NCI-H748 (cell line): Measurements from ENCODE around the gene AUTS2.

Experiments used
- DNase-seq: peaks from one replicate; lab custom pipeline; 2025; ENCODE audit not compliant: unreplicated experiment; lab: John Stamatoyannopoulos, UW

The AUTS2 gene

DNA sequence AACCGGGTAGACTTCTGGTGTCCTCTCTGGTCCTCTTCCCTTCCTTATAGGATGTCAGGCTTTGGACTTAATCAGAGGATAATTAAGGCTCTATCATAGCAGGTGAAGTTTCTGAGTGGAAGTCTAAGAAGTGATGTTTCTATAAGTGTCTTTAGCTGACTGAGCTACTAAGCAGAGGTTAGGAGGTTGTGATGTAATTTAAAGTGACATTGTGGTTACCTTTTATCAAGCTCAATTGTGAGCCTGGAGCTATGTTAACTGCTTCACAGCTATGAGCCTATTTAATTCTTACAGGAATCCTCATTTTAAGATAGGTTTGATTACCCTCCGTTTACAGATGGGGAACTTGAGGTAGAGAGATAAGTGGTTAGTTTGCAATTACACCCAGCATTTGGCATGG is 365.1 kb downstream of the AUTS2 start:
- no peak for DNase-seq

DNA sequence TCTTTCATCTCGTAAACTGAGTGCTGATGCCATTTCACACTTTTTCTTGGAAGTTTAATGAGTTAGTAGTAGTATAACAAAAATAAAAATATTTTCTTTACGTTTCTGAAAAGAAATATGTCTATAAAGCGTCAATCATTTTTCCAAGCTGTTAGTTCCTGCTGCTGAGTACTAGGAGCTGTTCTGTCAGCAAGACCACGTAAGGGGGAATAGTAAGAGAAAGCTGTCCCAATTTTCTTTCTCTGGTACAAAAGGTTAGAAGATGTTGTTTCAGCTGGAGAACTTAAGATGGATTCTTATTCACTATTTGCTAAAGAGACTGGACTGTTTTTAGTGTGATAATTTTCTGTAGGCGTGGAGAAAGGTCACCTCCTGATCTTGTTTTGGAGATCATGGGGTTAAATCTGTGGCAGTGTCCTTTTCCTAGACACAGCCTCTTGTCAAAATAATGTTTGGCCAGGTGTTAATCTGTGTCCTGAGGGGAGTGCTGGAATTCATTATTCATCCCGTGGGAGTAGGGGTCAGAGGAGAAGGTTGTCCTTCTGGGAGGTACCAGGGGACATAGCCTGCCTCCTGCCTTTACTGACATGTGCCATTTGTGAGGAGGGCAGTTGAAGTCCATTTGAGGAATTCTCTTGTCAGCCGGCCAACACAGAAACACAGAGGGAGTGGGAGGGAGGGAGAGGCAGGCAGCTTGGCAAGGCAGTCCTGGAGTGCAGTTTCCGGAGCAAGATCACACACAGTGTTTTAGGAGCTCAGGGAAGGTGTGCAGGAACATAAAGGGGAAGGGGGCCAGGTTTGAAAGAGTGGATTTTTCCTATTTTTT is 368.7 kb downstream of the AUTS2 start:
- DNase-seq = no peak

DNA sequence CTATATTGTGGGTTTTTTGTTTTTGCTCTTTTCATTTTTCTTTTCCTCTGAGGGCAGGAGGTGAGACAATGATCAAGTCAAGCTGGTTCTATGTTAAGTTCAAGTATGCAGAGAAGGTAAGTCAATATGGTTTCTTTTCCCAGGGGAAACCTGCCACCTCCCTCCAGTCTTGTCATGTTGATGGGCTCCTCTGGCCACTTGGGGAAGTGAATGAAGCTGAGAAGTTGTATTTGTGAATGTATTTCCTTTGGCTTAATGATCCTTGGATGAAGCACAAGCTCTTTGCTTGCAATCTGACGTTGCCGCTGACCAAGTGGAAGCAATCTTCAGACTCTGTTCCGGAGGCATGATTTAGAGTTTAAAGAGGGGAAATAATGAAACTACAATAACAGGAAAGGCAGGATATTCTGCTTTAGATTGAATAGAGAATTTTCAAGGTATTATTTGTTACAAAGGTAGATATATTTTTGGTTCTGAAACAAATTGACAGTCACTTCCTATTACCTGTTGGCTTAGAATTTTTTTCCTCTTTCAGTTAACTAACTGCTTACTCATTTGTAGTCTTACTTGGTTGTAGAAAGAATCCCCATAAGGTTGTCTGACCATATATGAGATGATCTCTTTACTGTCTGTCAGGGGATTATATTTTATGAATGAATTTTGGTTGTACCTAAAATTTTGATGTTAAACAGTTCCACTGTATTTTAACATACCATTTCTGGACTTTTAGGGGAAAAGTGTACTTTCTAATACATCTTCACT is 369.6 kb downstream of the AUTS2 start:
- no peak for DNase-seq

DNA sequence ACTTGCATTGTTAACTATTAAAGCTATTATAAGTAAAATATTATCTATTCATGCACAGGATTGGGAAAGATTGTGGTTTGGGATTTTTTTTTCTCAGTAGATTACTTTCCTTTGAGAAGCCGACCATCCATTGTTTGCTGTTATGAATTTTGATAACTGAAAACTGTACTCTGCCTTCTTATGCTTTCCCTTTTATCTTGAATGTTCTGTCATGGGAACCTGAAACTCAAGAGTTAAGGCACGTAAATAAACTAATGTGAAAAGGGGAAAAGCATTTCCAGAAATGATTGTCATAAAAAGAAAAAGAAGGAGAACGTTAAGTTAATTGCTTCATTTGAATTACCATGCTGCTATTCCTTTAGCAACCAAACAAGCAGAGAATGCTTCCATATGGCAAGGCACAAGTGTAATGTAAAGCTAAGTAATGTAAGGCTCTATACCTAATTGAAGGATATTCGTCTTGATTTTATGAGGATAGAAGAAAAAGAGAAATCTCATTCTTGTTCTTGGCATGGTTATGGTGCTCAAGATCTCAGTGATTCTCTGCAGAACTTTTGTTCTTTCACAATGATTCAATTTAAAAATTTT is 370.8 kb downstream of the AUTS2 start:
- no peak for DNase-seq

DNA sequence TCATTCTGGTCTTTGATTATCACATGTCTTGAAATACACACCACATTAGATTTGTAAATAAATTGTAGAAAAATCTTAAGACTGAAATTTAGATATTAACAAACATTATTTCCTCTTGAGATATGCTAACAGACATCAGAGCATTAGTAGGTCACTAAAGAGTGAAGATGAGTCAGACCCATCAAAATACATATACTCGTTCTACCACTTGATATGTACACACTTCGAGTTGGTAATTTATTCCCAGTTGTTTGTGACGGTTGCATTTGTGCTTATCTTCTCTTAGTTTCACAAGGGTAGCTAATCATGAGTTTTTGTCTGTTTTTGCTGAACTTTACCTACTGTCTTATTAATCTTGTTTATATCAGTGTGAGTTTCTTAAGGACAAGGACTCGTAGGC is 383.4 kb downstream of the AUTS2 start:
- no peak for DNase-seq

DNA sequence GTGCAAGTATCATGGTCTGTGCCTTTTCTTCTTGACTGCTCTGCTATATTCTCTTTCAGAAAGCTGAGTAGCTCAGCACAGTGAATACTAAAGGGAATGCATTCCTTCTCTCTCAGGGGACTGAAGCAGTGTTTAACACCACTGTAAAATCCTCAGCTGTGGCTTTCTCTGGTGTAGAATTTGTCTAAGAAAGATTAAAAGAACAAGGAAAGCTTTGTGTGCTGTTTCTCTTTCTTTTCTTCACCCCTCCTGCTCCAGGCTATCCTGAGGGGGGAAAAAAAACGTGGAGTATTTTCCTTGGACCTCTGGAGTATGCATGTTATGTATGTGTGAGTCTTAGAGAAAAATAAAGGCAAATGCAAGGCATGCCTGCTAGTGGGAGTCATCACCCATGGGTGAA is 383.9 kb downstream of the AUTS2 start:
- no peak for DNase-seq

DNA sequence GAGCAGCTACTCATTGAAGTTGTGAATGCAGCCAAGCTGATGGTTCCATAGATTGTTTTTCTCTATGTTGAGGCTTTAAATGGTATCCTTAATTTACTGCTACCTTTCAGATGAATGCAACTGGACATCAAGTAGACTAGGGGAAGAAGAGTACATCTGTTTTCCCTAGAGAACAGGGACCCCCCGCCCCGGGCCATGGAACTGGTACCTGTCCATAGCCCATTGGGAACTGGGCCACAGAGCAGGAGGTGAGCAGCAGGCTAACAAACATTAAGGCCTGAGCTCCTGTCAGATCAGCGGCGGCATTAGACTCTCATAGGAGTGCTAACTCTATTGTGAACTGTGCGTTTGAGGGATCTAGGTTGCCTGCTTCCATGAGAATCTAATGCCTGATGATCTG is 391.3 kb downstream of the AUTS2 start:
- DNase-seq = no peak

DNA sequence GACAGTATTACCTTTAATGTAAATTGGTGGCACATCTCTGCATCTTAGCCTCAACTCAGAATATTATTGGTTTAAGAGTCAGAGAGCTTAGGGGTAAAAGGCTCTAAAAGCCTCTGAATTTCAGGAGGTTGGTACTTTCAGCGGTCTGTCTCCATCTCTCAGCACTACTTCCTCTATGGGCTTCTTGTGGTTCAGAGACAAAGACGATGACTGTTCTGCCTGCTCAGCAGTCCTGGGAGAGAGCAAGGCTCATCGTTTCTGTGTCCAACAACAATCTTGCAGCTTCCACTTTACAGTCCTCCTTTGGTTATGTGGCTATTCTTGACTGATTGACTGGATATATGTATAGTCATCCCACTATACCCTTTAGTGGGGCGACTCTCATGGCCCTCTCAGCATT is 394.7 kb downstream of the AUTS2 start:
- no peak for DNase-seq

DNA sequence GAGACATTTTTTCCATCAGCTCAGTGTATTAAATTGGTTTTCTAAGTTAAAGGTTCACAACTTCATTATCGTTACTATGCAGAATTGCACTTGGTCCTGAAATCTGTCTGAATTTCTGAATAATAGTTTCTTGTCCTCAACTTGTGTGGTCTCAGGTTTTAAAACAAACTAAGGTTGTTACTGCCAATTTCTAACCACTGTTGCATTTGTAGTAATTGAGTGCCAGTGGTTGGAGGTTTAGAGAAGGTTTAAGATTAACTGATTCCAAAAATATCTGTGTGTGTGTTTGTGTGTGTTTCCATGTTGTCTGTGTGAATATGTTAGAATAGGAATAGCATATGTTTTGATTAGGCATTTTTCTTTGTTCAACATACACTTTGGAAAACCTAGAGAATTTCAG is 395.9 kb downstream of the AUTS2 start:
- DNase-seq = no peak

DNA sequence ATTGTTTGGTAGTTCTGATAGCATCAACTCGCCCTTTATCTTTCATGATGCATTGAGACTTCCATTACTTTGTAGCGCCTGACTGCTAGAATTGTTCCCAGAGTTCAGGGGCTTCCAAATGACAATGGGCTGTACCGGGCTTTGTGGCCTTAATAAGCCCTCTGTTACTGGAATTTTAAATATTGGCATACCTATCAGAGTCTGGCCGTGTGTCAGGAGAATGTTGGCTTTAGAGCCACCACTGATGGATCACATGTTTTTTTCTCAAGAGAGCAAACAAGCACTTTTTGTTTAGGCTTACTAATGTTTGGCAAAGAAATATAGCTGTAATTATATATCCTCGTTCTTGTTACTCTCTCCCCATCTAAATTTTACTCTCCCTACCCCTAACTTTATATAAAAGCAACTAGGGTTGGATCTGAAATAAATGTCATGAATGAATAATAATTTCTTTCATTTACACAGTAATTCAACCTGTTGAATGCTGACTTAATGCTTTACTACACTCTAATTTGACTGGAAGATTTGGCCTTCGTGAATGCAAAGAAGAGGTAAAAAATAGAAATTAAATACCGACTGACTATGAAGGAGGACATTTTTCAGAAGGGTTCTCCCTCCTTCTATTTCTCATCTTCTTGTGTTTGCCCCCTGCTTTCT is 396.7 kb downstream of the AUTS2 start:
- DNase-seq = peak; percentile 62

DNA sequence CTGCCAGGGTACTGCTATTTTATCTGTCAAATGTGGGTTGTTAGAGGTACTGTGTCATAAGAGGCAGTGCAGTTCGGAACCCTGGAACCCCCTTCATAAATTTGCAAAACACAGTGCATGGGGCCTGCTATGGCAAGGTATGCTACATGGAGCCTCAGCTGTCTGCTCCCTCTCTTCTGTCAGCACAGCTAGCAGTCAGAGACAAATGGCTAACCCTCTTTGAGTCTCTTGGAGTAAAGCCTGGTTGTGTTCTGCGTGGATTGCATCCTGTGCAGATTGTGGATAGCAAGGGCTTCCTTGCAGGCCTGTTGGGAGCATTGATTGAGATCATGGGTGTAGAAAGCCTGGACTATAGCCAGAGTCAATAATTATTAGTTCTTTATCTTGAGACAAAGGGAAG is 397.8 kb downstream of the AUTS2 start:
- no peak for DNase-seq

DNA sequence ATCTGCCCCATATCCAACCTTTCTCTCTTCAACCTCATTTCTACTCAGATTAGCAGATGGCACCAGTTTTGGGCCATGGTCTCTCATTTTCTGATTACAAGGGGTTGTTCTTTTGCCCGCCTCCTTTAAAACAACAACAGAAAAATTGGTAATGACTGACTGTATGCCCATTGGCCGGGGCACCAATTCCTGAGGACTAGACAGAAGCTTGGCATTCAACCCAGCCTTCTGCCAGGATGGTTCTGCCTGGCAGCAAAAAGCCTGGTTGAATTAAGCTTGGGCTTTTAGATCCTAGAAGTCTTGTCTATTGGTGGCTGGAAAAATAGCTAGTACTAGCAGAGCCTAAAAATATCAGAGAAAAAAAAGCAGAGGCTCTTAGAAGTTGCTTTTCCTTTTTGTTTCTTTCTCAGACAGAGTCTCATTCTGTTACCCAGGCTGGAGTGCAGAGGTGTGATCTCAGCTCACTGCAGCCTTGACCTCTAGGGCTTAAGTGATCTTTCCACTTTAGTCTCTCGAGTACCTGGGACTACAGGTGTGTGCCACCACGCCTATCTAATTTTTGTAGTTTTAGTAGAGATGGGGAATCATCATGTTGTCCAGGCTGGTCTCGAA is 402.6 kb downstream of the AUTS2 start:
- no peak for DNase-seq

DNA sequence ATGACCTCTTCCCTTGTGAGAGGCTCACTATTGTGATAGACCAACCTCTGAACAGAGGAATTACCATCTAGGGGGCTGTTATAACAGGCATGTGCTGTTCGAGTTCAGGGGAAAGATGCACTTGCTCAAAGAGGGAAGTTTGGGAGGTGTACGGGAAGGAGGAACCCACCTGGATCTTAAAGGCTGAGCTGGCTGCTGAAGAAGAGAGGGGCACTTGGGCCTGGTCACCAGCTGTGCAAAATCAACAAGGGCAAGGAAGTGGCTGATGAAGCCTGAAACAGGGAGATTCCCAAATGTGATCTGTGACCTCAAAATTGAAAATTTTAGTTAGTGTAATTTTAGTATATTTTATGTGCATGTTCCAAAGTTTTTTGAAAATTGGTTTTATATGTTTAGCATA is 407.2 kb downstream of the AUTS2 start:
- DNase-seq = no peak

DNA sequence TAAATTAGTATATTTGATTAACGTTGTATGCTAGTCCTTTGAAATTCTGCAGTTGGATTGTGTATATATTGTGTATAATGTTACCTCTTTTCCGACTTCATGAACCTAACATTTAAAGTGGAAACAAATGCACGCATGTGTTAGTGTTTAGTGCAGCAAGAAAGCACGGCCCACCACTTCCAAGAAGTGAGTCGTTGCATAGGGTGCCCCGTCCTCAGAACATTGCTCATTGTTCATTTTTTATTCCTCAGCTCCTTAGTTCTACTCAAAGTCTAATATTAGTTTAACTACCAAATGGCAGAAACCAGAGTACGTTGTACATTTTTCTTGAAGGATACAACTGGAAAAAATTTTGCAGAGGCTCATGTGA is 407.6 kb downstream of the AUTS2 start:
- DNase-seq = no peak

DNA sequence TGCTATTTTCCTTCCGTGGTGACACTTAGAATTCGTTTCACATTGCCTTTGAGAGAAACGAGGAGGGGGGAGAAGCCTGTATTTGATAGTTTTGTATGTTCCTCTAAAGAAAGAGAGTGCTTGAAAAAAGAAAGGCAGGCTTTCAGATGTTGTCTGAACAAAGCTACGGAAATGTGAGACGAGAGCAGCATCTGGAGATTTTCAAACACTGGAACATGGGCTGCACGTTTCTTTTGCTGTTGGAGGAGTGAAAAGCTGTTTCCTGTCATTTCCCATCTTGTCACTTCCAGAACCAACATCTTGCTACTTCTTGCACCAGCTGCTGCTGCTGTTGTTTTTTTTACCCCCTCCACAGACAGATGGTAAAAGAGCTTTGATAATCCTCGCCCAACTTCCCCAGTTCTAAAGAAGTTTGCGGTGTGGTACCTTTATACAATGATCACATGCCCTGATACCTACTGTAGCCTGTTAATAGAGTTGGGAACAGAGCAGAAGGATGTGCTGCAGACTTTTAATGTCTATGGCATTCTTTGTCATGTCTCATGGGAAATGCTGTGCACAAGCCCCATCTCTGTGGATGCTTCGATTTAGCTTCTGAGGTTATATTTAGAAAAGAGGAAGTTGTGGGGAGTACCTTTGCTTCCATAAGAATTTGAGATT is 408.1 kb downstream of the AUTS2 start:
- DNase-seq = no peak

DNA sequence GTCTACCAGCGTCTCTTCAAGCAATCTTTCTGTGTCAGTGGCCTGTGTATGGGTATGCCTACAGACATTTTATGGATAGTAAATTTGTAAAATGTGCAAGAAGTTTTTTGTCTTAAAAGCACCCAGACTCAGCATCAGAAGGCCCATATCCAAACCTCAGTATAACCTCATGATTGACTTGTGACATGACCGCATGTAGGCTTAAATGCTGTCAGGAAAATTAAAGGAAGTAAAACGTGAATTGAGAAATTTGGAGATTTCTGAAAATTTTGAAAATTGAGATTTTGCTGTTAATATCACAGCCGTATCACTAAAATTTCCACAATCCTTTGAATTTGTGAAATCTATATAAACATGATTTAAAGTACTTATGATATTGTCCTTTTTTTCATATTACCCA is 410.2 kb downstream of the AUTS2 start:
- DNase-seq = no peak

DNA sequence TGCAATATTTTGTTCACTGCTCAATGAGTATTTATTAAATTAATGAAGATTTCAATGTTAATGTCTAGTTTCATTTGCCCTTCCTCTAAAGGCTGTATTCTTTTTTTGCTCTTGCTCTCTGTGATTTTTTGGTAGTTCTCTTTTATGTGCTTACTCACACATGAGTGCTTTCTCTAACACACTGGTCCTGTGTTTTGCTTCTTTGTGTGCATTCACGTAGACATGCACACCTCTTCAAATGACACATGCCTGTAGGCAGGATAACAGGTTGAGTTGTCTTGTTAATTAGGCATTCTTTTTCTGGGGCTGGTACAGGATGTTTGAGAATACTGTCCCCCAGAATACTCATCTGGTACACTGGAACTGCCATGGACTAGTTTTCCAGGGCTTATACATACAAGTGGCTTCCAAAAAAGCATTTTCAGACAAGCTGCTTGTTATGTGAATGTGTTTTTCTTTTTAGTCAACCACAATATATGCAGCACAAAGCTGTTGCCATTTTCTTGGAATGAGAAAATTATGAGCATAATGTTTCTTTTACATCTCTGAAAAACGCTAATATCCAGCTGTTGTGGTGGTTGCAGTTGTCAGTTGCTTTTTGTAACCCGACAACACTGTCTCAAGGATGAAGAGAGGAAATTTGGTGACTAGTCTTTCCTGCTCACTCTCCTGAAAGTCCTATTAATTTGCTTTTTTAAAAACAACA is 416.4 kb downstream of the AUTS2 start:
- peak; percentile 13 for DNase-seq

DNA sequence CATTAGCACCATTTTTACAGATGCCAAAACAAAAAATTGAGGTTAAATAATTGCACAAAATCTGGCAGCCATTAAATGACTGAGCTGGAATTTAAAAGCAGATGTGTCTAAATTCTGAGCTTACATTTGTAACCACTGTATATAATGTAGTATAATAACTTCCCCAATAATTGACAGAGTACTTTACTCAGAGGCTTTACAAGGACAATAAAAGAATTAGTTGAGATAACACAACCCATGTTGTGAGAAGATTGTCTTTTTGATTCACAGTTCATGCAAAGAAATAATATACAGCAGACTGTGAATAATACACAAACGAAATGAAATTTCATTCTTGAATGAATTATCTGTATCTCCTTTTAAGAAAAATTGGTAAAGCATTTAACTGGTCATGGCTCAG is 417.1 kb downstream of the AUTS2 start:
- no peak for DNase-seq

DNA sequence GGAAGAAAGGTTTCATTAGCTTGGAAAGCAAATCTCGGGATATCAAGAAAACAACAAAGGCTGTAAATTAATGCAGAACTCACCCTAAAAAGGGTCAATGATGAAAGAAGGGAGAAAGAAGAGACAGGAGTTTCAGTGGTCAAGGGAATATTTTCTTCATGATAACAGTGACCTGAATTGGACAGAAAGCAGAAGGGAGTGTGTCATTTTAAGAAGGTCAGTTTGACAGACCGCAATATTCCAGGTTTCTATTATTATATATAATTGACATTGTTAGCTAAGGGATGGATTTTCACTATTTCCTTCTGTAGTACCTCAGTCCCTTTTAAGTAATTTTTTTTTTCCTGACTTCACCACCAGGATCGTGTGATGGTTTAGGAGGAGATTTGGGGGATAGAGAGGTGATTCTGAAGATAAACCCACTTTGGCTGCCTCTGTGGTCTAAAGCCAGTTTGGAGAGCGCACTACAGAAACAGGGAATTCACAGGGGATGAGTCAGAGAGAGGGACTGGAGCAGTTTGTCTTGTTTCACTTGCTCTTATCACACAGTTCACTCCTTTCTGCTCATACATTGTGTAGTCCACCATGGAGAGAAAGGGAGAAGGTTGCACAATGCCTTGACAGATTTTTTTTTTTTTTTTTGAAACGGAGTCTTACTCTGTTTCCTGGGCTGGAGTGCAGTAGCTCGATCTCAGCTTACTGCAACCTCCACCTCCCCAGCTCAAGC is 417.9 kb downstream of the AUTS2 start:
- no peak for DNase-seq

DNA sequence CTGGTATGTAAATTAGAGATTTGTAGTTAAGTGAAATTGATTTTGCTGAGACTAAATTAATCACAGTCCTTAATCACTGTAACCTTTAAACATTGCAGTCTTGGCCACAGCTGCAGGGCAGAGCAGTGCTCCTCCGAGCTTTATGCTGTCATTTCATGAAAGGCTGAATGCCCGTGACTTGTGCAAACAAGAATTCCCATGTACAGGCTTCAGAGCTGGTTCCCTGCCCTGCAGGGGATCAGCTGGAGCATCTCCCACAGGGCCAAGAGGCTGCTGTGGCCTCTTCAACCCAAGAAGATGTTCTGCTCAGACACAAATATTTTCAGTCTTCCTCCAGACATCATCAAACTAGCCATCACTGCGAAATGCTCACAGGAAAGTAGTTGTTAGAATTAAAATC is 419.1 kb downstream of the AUTS2 start:
- no peak for DNase-seq
